Endothelial cell of umbilical vein (primary cell): ENCODE data around the gene KPNA1. TPM values are rescaled to one million over a fixed set of nuclear protein-coding genes. Genes with fewer than 3 reads are reported as not detected.

Source experiments
- BruUV-seq: library from RNA; stranded (reverse); fragments of 400-500 nt; replicated peaks from 2 replicates; lab custom pipeline; 2021; lab: Mats Ljungman, UMichigan
- CTCF ChIA-PET: fragments of 300-600, 350-600 bp; sonication (Branson Sonifier 250); formaldehyde crosslinking; loops from one replicate; lab custom pipeline; 2021; ENCODE audit warnings: antibody characterized with exemption, inconsistent platforms; lab: Charles Lee
- POLR2A ChIA-PET: fragments of 300-600, 350-600 bp; sonication (Branson Sonifier 250); formaldehyde crosslinking; loops from one replicate; lab custom pipeline; 2021; ENCODE audit warnings: antibody characterized with exemption, inconsistent platforms; lab: Charles Lee
- DNase-seq: peaks from one replicate; pipeline ENCODE4 v3.0.0-alpha.2; 2011; ENCODE audit warnings: low read depth, low spot score
- FAIRE-seq: peaks from 2 replicates; lab custom pipeline; 2011; peaks lifted over from hg19 to GRCh38; lab: Jason Lieb, UNC
- H2AFZ ChIP-seq: 2 replicates; pipeline ENCODE4 v1.6.0; 2012; ENCODE audit warnings: low read depth, low read length, control low read depth, inconsistent platforms
- H3K27ac ChIP-seq: 2 replicates; pipeline ENCODE4 v1.5.1; 2011; ENCODE audit warnings: low read depth, mild to moderate bottlenecking, control low read depth, low read length, moderate library complexity; ENCODE audit not compliant: insufficient read depth
- H3K27me3 ChIP-seq, 2 experiments: 2 replicates each; pipeline versions ENCODE4 v1.6.0 to v1.6.1; 2011; ENCODE audit warnings: low read length in 2 of 2, mixed read lengths in 1 of 2; ENCODE audit not compliant: control insufficient read depth in 2 of 2, insufficient read depth in 2 of 2
- H3K36me3 ChIP-seq, 2 experiments: 2 replicates in 1 of 2; 3 replicates in 1 of 2; pipeline ENCODE4 v1.5.1; 2011; ENCODE audit warnings: low read length in 2 of 2, mild to moderate bottlenecking in 1 of 2, moderate library complexity in 1 of 2; ENCODE audit not compliant: control insufficient read depth in 2 of 2, insufficient read depth in 2 of 2; ENCODE audit errors: extremely low read depth in 1 of 2
- H3K4me1 ChIP-seq: 3 replicates; pipeline ENCODE4 v1.5.1; 2011; ENCODE audit warnings: mild to moderate bottlenecking, low read length; ENCODE audit not compliant: control insufficient read depth, insufficient read depth; ENCODE audit errors: extremely low read depth
- H3K4me2 ChIP-seq: 2 replicates; pipeline ENCODE4 v1.6.1; 2011; ENCODE audit warnings: low read length, control low read depth, mixed read lengths; ENCODE audit not compliant: insufficient read depth
- H3K4me3 ChIP-seq, 3 experiments: fragments of 200-600 bp in 1 of 3; sonication (generic), shearing (Covaris generic) in 1 of 3; replicated peaks in 1 of 3; 2 replicates each; pipeline ENCODE4 v1.5.1; 2011 to 2016; ENCODE audit warnings: control low read depth in 3 of 3, low read length in 3 of 3, mild to moderate bottlenecking in 2 of 3, inconsistent platforms in 1 of 3, low read depth in 1 of 3, moderate library complexity in 1 of 3; ENCODE audit not compliant: insufficient read depth in 1 of 3
- H3K79me2 ChIP-seq: 2 replicates; pipeline ENCODE4 v1.6.0; 2012; ENCODE audit warnings: low read length, inconsistent platforms; ENCODE audit not compliant: control insufficient read depth, insufficient read depth
- H3K9ac ChIP-seq: replicated peaks from 2 replicates; pipeline ENCODE3; 2011; ENCODE audit warnings: low read length, control low read depth; ENCODE audit not compliant: insufficient read depth; ENCODE audit errors: extremely low read depth
- H3K9me1 ChIP-seq: replicated peaks from 3 replicates; pipeline ENCODE4 v1.6.0; 2011; ENCODE audit warnings: mild to moderate bottlenecking, low read length; ENCODE audit not compliant: control insufficient read depth, insufficient read depth; ENCODE audit errors: extremely low read depth
- H3K9me3 ChIP-seq: replicated peaks from 2 replicates; pipeline ENCODE4 v1.5.1; 2012; ENCODE audit warnings: low read length, inconsistent platforms; ENCODE audit not compliant: control insufficient read depth, insufficient read depth
- H4K20me1 ChIP-seq: replicated peaks from 2 replicates; pipeline ENCODE3; 2011; ENCODE audit warnings: mild to moderate bottlenecking, low read length; ENCODE audit not compliant: control insufficient read depth, insufficient read depth; ENCODE audit errors: extremely low read depth
- CTCF ChIP-seq, 2 donors: IDR thresholded peaks; 1 replicate in 1 of 2; 2 replicates in 1 of 2; pipeline ENCODE4 v1.5.1; 2011; ENCODE audit warnings: low read length in 2 of 2, mild to moderate bottlenecking in 2 of 2, moderate library complexity in 2 of 2, control low read depth in 1 of 2, inconsistent platforms in 1 of 2, low read depth in 1 of 2; ENCODE audit not compliant: insufficient read depth in 1 of 2; ENCODE audit errors: extremely low read depth in 1 of 2
- EZH2 ChIP-seq: IDR thresholded peaks from 2 replicates; pipeline ENCODE4 v1.6.1; 2012; ENCODE audit warnings: borderline replicate concordance, low read depth, mild to moderate bottlenecking, moderate library complexity, low read length, inconsistent platforms; ENCODE audit not compliant: severe bottlenecking
- FOS ChIP-seq: IDR thresholded peaks from 2 replicates; pipeline ENCODE4 v1.6.1; 2011; ENCODE audit warnings: mild to moderate bottlenecking, low read length, moderate library complexity, borderline replicate concordance; ENCODE audit not compliant: insufficient read depth
- GATA2 ChIP-seq: IDR thresholded peaks from 2 replicates; pipeline ENCODE4 v1.7.0; 2011; ENCODE audit warnings: low read depth, mild to moderate bottlenecking, moderate library complexity, mixed read lengths, low read length; ENCODE audit not compliant: insufficient read length, insufficient read depth
- JUN ChIP-seq: IDR thresholded peaks from 2 replicates; pipeline ENCODE4 v1.6.1; 2011; ENCODE audit warnings: borderline replicate concordance, low read depth; ENCODE audit not compliant: insufficient read length, insufficient read depth
- MAX ChIP-seq: IDR thresholded peaks from 2 replicates; pipeline ENCODE4 v1.6.1; 2011; ENCODE audit not compliant: insufficient read depth, insufficient read length
- MYC ChIP-seq: IDR thresholded peaks from one replicate; pipeline ENCODE4 v1.6.1; 2011; ENCODE audit warnings: mild to moderate bottlenecking, low read depth, low read length
- POLR2A ChIP-seq: IDR thresholded peaks from 2 replicates; pipeline ENCODE4 v1.6.1; 2012; ENCODE audit warnings: low read depth, mild to moderate bottlenecking, control low read depth, low read length
- POLR2AphosphoS5 ChIP-seq: IDR thresholded peaks from 2 replicates; pipeline ENCODE4 v1.6.1; 2012; ENCODE audit warnings: low read depth, mild to moderate bottlenecking, control low read depth, low read length, moderate library complexity; ENCODE audit not compliant: insufficient read depth
- dilution Hi-C: fragments of 300-500 bp; cut with MboI; formaldehyde crosslinking; loops from one replicate; pipeline ENCODE4 v1.15.0; 2019; ENCODE audit warnings: low sequenced_read_pairs; ENCODE audit not compliant: extremely low pct_ligation_motif_present
- intact Hi-C: fragments of 100-400 bp; cut with micrococcal nuclease; formaldehyde crosslinking; loops from one replicate; pipeline ENCODE4 v1.10.0; 2022
- polyA plus RNA-seq, 4 experiments: library from polyadenylated mRNA; depleted of rRNA in 3 of 4; stranded (reverse) in 3 of 4; unstranded in 1 of 4; fragments of >200 nt; gene quantifications; 2 replicates each; pipeline versions ENCODE4 v1.2.1 to v1.2.3, GENCODE V29; 2011 to 2012; ENCODE audit warnings: missing spikeins in 1 of 4
- total RNA-seq: library from RNA; stranded (reverse); gene quantifications from 2 replicates; pipeline ENCODE4 v1.2.3, GENCODE V29; 2021

The KPNA1 gene
- total and polyA plus RNA-seq, 2 donors (not counting 3 experiments of a cell fraction or from before 2014, with no cell fraction given), result 24.4 to 110 TPM

- CTCF ChIA-PET, result interaction anchor here (0.7 to 2.2 kb wide), 5 partner anchors 8 to 263 kb away, joined by 3 to 13 read pairs (median 7); partner anchors contain the start of genes FAM162A and MIX23
- H3K79me2 ChIP-seq, result peaks cover 10% of the 10 kb centered on the region
- POLR2A ChIA-PET, result interaction anchor here (0.6 to 1.2 kb wide), 3 partner anchors 32 to 330 kb away, joined by 3 to 6 read pairs (median 3); partner anchors contain the start of genes FAM162A and PARP14
- dilution Hi-C loops, result no loop called here
- no peaks in the 10 kb centered on the region for H3K27me3 ChIP-seq
- peak within 1 kb of the TSS; percentile 93 for H3K9ac ChIP-seq
- peak within 1 kb of the TSS; percentile 87 for H2AFZ ChIP-seq
- no peaks in the 10 kb centered on the region for H3K36me3 ChIP-seq
- peak within 1 kb of the TSS; percentile 90 for H3K27ac ChIP-seq
- H3K9me1 ChIP-seq, result no peaks in the 10 kb centered on the region
- peak within 1 kb of the TSS; percentile 99 for H3K4me2 ChIP-seq
- TSS peak; percentile 89 for BruUV-seq
- no peaks in the 10 kb centered on the region for H3K9me3 ChIP-seq
- FAIRE-seq, result peak; percentile 98
- peaks cover 9% of the 10 kb centered on the region for H3K4me1 ChIP-seq
- peak; percentile 99 for DNase-seq
- intact Hi-C loops, result loop anchor here (1.0 to 5.0 kb wide), 3 partner anchors 32 to 149 kb away; partner anchors contain the start of genes DTX3L, FAM162A, KPNA1 and PARP9
- H4K20me1 ChIP-seq, result no peaks in the 10 kb centered on the region
- TF ChIP-seq MYC (peak; percentile 64), GATA2 (no peak), CTCF (IDR thresholded peaks at IDR 0.05; ENCODE audit: extremely low read depth in 1 of 2, insufficient read depth in 1 of 2, low read depth in 1 of 2, low read length in 2 of 2) (peak in 1 of 2 donors; percentile 29), FOS (peak; percentile 3), POLR2A (peak; percentile 97), POLR2AphosphoS5 (peak; percentile 94), EZH2 (no peak), MAX (peak; percentile 34), JUN (no peak)
- H3K4me3 ChIP-seq, result peak within 1 kb of the TSS; percentile 71 to 94 (median 80)
Observed at GRCh38 chr3:122415762-122416654, 98.7 kb downstream of the KPNA1 start, which contains the start of gene WDR5B. Gene WDR5B (minus strand): TSS chr3:122416062. CDS start chr3:122415528, 534 bp downstream.
